Measurements from ENCODE around the gene CES2.

Gene CES2

DNA sequence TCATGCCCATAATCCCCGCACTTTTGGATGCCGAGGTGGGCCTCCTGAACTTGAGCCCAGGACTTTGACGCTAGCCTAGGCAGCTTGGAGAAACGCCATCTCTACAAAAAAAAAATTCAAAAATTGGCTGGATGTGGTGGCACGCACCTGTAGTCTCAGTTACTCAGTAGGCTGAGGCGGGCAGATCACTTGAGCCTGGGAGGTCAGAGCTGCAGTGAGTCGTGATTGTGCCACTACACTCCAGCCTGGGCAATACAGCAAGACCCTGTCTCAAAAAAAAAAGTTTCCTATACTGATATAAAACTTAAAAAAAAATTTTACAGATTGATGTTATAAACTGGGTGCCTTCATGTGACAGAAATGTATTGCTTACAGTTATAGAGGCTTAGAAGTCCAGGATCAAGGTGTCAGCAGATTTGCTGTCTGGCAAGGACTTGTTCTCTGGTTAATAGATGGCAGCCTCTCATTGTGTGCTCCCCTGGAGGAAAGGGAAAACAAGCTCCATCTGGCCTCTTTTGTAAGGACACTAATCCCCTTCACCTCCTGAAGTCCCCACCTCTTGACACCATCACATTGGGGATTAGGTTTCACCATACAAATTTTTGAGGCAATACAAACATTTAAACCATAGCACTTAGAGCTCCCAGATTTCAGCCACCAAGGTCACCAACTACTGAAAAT lies 17.3 kb downstream of the CES2 start:
- H3K9me3 ChIP-seq (ENCODE audit: control insufficient read depth, insufficient read depth, low read depth, low read length) = no peaks in the 10 kb centered on the region
- no peak overlapping the region for H3K27ac ChIP-seq (ENCODE audit: extremely low read depth, low read depth, low read length)
- ChIA-PET POLR2A (no interaction called here), CTCF (interaction anchor here (0.7 to 1.8 kb wide), 14 partner anchors 9 to 573 kb away, joined by 3 to 9 read pairs (median 4); partner anchors contain the start of gene CES3)
- TF ChIP-seq ZNF324 (tag by site-specific recombination; IDR thresholded peaks at IDR 0.05) (no peak), ZNF157 (tag by site-specific recombination; IDR thresholded peaks at IDR 0.05) (no peak), ZNF394 (tag by site-specific recombination; IDR thresholded peaks at IDR 0.05; ENCODE audit: borderline replicate concordance) (no peak), ZNF2 (tag by site-specific recombination; IDR thresholded peaks at IDR 0.05) (no peak), ZEB2 (tag by site-specific recombination; IDR thresholded peaks at IDR 0.05) (no peak), MZF1 (tag by site-specific recombination; IDR thresholded peaks at IDR 0.05; ENCODE audit: borderline replicate concordance) (peak; percentile 82), ZNF707 (tag by site-specific recombination; IDR thresholded peaks at IDR 0.05) (no peak), MYNN (tag by site-specific recombination; IDR thresholded peaks at IDR 0.05; ENCODE audit: borderline replicate concordance) (no peak), ZNF121 (tag by site-specific recombination; IDR thresholded peaks at IDR 0.05) (peak; percentile 56), ZBTB17 (tag by site-specific recombination; IDR thresholded peaks at IDR 0.05) (no peak), ZNF514 (tag by site-specific recombination; IDR thresholded peaks at IDR 0.05) (no peak), ZNF830 (tag by site-specific recombination; IDR thresholded peaks at IDR 0.05; ENCODE audit: low read depth) (no peak), WT1 (tag by site-specific recombination; IDR thresholded peaks at IDR 0.05) (no peak), ZNF266 (tag by site-specific recombination; IDR thresholded peaks at IDR 0.05; ENCODE audit: low read depth) (no peak)
- TF ChIP-seq, protein P1, sequence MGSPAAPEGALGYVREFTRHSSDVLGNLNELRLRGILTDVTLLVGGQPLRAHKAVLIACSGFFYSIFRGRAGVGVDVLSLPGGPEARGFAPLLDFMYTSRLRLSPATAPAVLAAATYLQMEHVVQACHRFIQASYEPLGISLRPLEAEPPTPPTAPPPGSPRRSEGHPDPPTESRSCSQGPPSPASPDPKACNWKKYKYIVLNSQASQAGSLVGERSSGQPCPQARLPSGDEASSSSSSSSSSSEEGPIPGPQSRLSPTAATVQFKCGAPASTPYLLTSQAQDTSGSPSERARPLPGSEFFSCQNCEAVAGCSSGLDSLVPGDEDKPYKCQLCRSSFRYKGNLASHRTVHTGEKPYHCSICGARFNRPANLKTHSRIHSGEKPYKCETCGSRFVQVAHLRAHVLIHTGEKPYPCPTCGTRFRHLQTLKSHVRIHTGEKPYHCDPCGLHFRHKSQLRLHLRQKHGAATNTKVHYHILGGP (tag by site-specific recombination; IDR thresholded peaks at IDR 0.05) = no peak
- TF ChIP-seq, protein P2, sequence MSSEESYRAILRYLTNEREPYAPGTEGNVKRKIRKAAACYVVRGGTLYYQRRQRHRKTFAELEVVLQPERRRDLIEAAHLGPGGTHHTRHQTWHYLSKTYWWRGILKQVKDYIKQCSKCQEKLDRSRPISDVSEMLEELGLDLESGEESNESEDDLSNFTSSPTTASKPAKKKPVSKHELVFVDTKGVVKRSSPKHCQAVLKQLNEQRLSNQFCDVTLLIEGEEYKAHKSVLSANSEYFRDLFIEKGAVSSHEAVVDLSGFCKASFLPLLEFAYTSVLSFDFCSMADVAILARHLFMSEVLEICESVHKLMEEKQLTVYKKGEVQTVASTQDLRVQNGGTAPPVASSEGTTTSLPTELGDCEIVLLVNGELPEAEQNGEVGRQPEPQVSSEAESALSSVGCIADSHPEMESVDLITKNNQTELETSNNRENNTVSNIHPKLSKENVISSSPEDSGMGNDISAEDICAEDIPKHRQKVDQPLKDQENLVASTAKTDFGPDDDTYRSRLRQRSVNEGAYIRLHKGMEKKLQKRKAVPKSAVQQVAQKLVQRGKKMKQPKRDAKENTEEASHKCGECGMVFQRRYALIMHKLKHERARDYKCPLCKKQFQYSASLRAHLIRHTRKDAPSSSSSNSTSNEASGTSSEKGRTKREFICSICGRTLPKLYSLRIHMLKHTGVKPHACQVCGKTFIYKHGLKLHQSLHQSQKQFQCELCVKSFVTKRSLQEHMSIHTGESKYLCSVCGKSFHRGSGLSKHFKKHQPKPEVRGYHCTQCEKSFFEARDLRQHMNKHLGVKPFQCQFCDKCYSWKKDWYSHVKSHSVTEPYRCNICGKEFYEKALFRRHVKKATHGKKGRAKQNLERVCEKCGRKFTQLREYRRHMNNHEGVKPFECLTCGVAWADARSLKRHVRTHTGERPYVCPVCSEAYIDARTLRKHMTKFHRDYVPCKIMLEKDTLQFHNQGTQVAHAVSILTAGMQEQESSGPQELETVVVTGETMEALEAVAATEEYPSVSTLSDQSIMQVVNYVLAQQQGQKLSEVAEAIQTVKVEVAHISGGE (tag by site-specific recombination; conservative IDR thresholded peaks at IDR 0.05; ENCODE audit: low read depth) = no peak
- TF ChIP-seq, protein P3, sequence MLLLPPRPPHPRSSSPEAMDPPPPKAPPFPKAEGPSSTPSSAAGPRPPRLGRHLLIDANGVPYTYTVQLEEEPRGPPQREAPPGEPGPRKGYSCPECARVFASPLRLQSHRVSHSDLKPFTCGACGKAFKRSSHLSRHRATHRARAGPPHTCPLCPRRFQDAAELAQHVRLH (tag by site-specific recombination; IDR thresholded peaks at IDR 0.05) = no peak
- TF ChIP-seq, protein P4, sequence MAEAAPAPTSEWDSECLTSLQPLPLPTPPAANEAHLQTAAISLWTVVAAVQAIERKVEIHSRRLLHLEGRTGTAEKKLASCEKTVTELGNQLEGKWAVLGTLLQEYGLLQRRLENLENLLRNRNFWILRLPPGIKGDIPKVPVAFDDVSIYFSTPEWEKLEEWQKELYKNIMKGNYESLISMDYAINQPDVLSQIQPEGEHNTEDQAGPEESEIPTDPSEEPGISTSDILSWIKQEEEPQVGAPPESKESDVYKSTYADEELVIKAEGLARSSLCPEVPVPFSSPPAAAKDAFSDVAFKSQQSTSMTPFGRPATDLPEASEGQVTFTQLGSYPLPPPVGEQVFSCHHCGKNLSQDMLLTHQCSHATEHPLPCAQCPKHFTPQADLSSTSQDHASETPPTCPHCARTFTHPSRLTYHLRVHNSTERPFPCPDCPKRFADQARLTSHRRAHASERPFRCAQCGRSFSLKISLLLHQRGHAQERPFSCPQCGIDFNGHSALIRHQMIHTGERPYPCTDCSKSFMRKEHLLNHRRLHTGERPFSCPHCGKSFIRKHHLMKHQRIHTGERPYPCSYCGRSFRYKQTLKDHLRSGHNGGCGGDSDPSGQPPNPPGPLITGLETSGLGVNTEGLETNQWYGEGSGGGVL (tag by site-specific recombination; IDR thresholded peaks at IDR 0.05) = no peak
- H3K36me3 ChIP-seq (ENCODE audit: control insufficient read depth in 2 of 2, insufficient read depth in 1 of 2, low read length in 2 of 2) = no peaks in the 10 kb centered on the region
- H3K4me1 ChIP-seq (ENCODE audit: control insufficient read depth, insufficient read depth, low read length) = no peaks in the 10 kb centered on the region
- H3K4me3 ChIP-seq (ENCODE audit: low read depth, low read length) = no peak overlapping the region

All from HEK293 (cell line).